Measurements from ENCODE around the gene MCFD2. TPM values are rescaled to one million over a fixed set of nuclear protein-coding genes. Genes with fewer than 3 reads are reported as not detected.
A peak's percentile ranks its signal among the peaks of the same experiment; 100 is the strongest.
"Not testable (repeated sequence)": the region's sequence is repeated elsewhere in the genome, so short reads cannot be mapped to it uniquely, and the experiment has no call there.

MCFD2 gene
- total and polyA plus RNA-seq, 4 experiments from 2014 or later = 25.1 to 43.8 (median 34.2) TPM

DNA sequence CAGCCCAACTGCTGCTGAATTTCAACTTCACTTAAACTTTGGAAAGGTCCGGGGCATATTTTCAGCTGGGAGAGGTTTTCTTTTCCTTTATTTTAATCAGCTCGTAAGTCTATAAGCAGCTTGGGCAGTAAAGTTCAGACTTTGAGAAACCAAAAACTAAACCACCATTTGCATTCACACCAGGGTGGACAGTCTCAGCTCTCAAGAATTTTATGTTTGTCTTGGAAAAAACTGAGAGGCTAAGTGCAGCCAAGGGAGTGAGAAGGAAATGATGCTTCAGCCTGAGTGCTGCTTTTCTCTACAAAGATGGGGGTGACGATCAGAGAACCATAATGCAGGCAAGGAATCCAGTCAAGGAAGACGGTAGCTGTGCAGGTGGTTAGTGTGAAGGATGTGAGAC, 30.2 kb downstream of the MCFD2 start:
- CTCF ChIA-PET (ENCODE audit: partially characterized antibody) = interaction anchor here (1.1 to 1.2 kb wide), 2 partner anchors 22 to 34 kb away, joined by 3 to 4 read pairs; no protein-coding TSS in a partner anchor

DNA sequence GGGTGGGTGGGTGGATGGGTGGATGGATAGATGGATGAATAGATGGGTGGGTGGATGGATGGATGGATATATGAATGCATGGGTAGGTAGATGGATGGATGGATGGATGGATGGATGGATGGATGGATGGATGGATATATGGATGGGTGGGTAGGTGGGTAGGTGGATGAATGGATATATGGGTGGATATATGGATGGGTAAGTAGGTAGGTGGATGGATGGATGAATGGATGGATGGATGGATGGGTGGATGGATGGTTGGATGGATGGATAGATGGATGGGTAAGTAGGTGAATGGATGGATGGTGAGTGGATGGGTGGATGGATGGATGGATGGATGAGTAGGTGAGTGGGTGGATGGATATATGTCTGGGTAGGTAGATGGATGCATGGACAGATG, 36.1 kb downstream of the MCFD2 start:
- POLR2A ChIA-PET (ENCODE audit: partially characterized antibody) = no interaction called here
- Histone ChIP-seq H3K9me3 (ENCODE audit: control insufficient read depth in 1 of 2, low read length in 2 of 2) (no peaks in the 10 kb centered on the region), H3K27me3 (ENCODE audit: insufficient read depth, low read length) (no peaks in the 10 kb centered on the region), H3K4me3 (ENCODE audit: low read length in 2 of 2) (no peak overlapping the region), H3K27ac (ENCODE audit: low read depth, low read length) (no peak overlapping the region), H3K36me3 (ENCODE audit: insufficient read depth, low read length) (no peaks in the 10 kb centered on the region), H3K4me1 (ENCODE audit: insufficient read depth, low read length) (no peaks in the 10 kb centered on the region)
- Mint-ChIP-seq H3K27me3 (peaks cover 4% of the 10 kb centered on the region in 2 donors), H3K4me1 (no peaks in the 10 kb centered on the region), H3K27ac (no peak overlapping the region), H3K4me3 (no peak overlapping the region), H3K9me3 (no peaks in the 10 kb centered on the region), H3K36me3 (no peaks in the 10 kb centered on the region)
- intact Hi-C loops (cut with micrococcal nuclease) = no loop called here
- CTCF ChIA-PET (ENCODE audit: partially characterized antibody) = no interaction called here
- no peak for DNase-seq

More for the DNA sequence above, 30.2 kb downstream of the MCFD2 start:
- no peaks in the 10 kb centered on the region for H3K9me3 ChIP-seq (ENCODE audit: control insufficient read depth in 1 of 2, low read length in 2 of 2)
- intact Hi-C loops (cut with micrococcal nuclease) = loop anchor here (5.0 kb wide), 1 partner anchor 233 kb away; no protein-coding TSS in a partner anchor
- H3K27ac ChIP-seq (ENCODE audit: low read depth, low read length) = no peak overlapping the region
- no peak overlapping the region for H3K4me3 ChIP-seq (ENCODE audit: low read length in 2 of 2)
- POLR2A ChIA-PET (ENCODE audit: partially characterized antibody) = no interaction called here
- Mint-ChIP-seq H3K9me3 (no peaks in the 10 kb centered on the region), H3K4me1 (no peaks in the 10 kb centered on the region), H3K27ac (no peak overlapping the region), H3K27me3 (peaks cover 4 to 7% of the 10 kb centered on the region in 2 donors), H3K4me3 (no peak overlapping the region), H3K36me3 (no peaks in the 10 kb centered on the region)
- H3K36me3 ChIP-seq (ENCODE audit: insufficient read depth, low read length) = no peaks in the 10 kb centered on the region
- H3K27me3 ChIP-seq (ENCODE audit: insufficient read depth, low read length) = no peaks in the 10 kb centered on the region
- no peaks in the 10 kb centered on the region for H3K4me1 ChIP-seq (ENCODE audit: insufficient read depth, low read length)
- no peak for DNase-seq

DNA sequence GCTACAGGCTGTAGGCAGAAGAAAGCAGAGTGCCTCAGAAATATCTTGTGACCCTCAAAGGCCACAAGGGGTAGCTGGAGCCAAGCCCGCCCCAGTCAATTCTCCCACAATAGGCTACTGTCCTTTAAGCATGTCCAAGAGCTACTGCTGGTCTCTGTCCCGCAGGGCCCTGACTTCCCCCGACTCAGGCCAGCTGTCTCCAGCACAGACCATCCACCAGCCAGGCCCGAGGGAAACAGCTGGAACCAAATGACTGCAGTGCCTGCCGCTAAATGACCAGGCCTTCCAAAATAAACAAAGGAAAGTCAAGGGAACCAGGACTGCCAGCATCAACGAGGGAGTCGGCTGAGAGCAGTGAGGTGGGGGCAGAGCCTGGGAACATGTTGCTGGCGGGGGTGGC, 36.7 kb downstream of the MCFD2 start:
- Histone ChIP-seq H3K9me3 (ENCODE audit: control insufficient read depth in 1 of 2, low read length in 2 of 2) (no peaks in the 10 kb centered on the region), H3K4me3 (ENCODE audit: low read length in 2 of 2) (no peak overlapping the region), H3K27ac (ENCODE audit: low read depth, low read length) (no peak overlapping the region), H3K4me1 (ENCODE audit: insufficient read depth, low read length) (no peaks in the 10 kb centered on the region), H3K27me3 (ENCODE audit: insufficient read depth, low read length) (no peaks in the 10 kb centered on the region), H3K36me3 (ENCODE audit: insufficient read depth, low read length) (no peaks in the 10 kb centered on the region)
- H3K4me1 Mint-ChIP-seq = no peaks in the 10 kb centered on the region
- ChIA-PET CTCF (ENCODE audit: partially characterized antibody) (no interaction called here), POLR2A (ENCODE audit: partially characterized antibody) (no interaction called here)
- no peaks in the 10 kb centered on the region for H3K9me3 Mint-ChIP-seq
- no peaks in the 10 kb centered on the region for H3K36me3 Mint-ChIP-seq
- no peak overlapping the region for H3K4me3 Mint-ChIP-seq
- peaks cover 0 to 6% of the 10 kb centered on the region in 2 donors for H3K27me3 Mint-ChIP-seq
- DNase-seq = no peak
- H3K27ac Mint-ChIP-seq = no peak overlapping the region
- intact Hi-C loops (cut with micrococcal nuclease) = no loop called here

DNA sequence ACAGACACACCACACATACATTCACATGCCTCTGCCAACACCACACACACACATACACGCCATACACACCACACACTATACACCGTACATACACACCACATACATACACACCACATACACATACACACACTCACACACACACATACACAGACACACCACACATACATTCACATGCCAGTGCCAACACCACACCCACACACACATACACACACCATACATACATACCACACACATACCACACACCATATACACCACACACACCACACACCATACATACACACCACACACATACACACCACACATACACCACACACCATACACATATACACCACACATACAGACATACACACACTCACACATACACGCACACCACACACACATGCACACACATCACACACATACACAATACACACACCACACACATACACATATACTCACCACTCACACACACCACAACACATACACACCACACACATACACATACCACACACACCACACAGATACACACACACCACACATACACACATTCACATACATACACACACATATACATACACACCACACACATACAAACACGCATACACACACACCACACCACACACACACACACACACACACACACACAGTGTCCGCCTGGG, 37.2 kb downstream of the MCFD2 start:
- intact Hi-C loops (cut with micrococcal nuclease) = no loop called here
- no peaks in the 10 kb centered on the region for H3K36me3 Mint-ChIP-seq
- POLR2A ChIA-PET (ENCODE audit: partially characterized antibody) = no interaction called here

DNA sequence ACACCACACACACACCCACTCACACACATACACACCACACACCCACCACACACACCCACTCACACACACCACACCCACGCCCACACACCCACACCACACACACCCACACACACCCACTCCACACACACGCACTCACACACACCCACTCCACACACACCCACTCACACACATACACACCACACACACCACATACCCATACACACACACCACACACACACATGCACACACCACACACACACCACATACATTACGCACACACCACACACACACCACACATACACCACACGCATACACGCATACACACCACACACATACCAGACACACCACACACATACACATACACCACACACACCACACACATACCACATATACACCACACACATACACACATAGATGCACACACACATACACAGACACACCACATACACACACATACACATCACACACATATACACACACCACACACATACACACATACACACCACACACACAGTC, 37.9 kb downstream of the MCFD2 start:
- Mint-ChIP-seq H3K4me1 (no peaks in the 10 kb centered on the region), H3K9me3 (no peaks in the 10 kb centered on the region), H3K27ac (no peak overlapping the region), H3K36me3 (no peaks in the 10 kb centered on the region), H3K27me3 (peaks cover 1 to 5% of the 10 kb centered on the region in 2 donors), H3K4me3 (no peak overlapping the region)
- Histone ChIP-seq H3K27ac (ENCODE audit: low read depth, low read length) (no peak overlapping the region), H3K4me1 (ENCODE audit: insufficient read depth, low read length) (no peaks in the 10 kb centered on the region), H3K36me3 (ENCODE audit: insufficient read depth, low read length) (no peaks in the 10 kb centered on the region), H3K27me3 (ENCODE audit: insufficient read depth, low read length) (no peaks in the 10 kb centered on the region), H3K9me3 (ENCODE audit: control insufficient read depth in 1 of 2, low read length in 2 of 2) (no peaks in the 10 kb centered on the region), H3K4me3 (ENCODE audit: low read length in 2 of 2) (no peak overlapping the region)
- intact Hi-C loops (cut with micrococcal nuclease) = no loop called here
- ChIA-PET POLR2A (ENCODE audit: partially characterized antibody) (no interaction called here), CTCF (ENCODE audit: partially characterized antibody) (no interaction called here)
- DNase-seq = no peak

More for the DNA sequence above, 37.2 kb downstream of the MCFD2 start:
- Histone ChIP-seq H3K4me1 (ENCODE audit: insufficient read depth, low read length) (no peaks in the 10 kb centered on the region), H3K36me3 (ENCODE audit: insufficient read depth, low read length) (no peaks in the 10 kb centered on the region), H3K9me3 (ENCODE audit: control insufficient read depth in 1 of 2, low read length in 2 of 2) (no peaks in the 10 kb centered on the region), H3K27me3 (ENCODE audit: insufficient read depth, low read length) (no peaks in the 10 kb centered on the region), H3K4me3 (ENCODE audit: low read length in 2 of 2) (no peak overlapping the region), H3K27ac (ENCODE audit: low read depth, low read length) (no peak overlapping the region)
- no peak for DNase-seq
- no peaks in the 10 kb centered on the region for H3K4me1 Mint-ChIP-seq
- CTCF ChIA-PET (ENCODE audit: partially characterized antibody) = no interaction called here
- H3K27me3 Mint-ChIP-seq = peaks cover under 1 to 6% of the 10 kb centered on the region in 2 donors
- no peak overlapping the region for H3K27ac Mint-ChIP-seq
- H3K4me3 Mint-ChIP-seq = no peak overlapping the region
- H3K9me3 Mint-ChIP-seq = no peaks in the 10 kb centered on the region

DNA sequence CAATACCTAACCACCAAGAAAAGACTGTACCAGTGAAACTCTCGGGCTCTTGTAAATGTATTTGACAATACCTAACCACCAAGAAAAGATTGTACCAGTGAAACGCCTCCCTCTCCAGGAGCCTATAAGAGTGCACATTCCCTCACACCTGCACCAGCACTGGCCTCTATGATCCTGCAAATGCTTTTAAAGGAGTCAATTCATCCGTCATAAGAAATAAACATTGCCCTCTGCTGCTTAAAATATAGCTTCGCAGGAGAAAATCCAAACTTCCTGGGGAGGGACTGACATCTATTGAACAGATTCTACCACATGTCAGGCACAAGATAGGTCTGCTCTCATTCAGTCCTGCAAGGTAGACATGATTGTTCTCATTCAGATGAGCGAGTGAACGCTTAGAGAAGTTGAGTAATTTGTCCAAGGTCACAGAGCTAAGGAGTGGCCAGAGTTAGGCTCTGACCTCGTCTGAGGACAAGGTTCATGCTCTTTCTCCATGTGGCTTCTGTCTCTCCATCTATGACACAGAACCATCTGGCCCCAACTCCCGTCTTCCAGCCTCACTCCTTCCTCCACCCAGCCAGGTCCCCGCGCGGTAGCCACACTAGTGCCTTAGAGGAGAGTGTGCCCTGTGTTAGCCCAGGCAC, 38.7 kb downstream of the MCFD2 start:
- Mint-ChIP-seq H3K27me3 (peaks cover 1 to 5% of the 10 kb centered on the region in 2 donors), H3K36me3 (no peaks in the 10 kb centered on the region), H3K4me3 (no peak overlapping the region), H3K27ac (no peak overlapping the region), H3K4me1 (no peaks in the 10 kb centered on the region), H3K9me3 (no peaks in the 10 kb centered on the region)
- Histone ChIP-seq H3K4me3 (ENCODE audit: low read length in 2 of 2) (no peak overlapping the region), H3K27ac (ENCODE audit: low read depth, low read length) (no peak overlapping the region), H3K9me3 (ENCODE audit: control insufficient read depth in 1 of 2, low read length in 2 of 2) (no peaks in the 10 kb centered on the region), H3K4me1 (ENCODE audit: insufficient read depth, low read length) (no peaks in the 10 kb centered on the region), H3K36me3 (ENCODE audit: insufficient read depth, low read length) (no peaks in the 10 kb centered on the region), H3K27me3 (ENCODE audit: insufficient read depth, low read length) (no peaks in the 10 kb centered on the region)
- peak in 2 of 5 donors; percentile 14 to 16 for DNase-seq
- POLR2A ChIA-PET (ENCODE audit: partially characterized antibody) = no interaction called here
- intact Hi-C loops (cut with micrococcal nuclease) = no loop called here
- CTCF ChIA-PET (ENCODE audit: partially characterized antibody) = no interaction called here

DNA sequence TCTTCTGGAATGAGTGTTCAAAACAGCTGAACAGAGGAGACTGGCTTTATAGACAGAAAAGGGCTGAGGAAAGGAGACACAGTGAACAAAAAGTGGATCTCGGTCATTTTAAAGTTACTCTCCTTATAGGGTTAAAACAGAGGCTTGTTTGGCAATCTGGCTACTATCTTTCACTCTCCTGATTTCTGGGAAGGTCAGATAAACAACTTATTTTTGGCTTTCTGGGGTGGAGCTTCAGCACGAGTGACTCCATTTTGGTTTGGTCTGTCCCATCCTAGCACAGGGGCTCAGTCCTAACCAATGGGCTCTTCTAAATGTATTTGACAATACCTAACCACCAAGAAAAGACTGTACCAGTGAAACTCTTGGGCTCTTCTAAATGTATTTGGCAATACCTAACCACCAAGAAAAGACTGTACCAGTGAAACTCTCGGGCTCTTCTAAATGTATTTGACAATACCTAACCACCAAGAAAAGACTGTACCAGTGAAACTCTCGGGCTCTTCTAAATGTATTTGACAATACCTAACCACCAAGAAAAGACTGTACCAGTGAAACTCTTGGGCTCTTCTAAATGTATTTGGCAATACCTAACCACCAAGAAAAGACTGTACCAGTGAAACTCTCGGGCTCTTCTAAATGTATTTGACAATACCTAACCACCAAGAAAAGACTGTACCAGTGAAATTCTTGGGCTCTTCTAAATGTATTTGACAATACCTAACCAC, 39.5 kb downstream of the MCFD2 start:
- H3K4me1 Mint-ChIP-seq; H3K9me3 ChIP-seq (ENCODE audit: control insufficient read depth in 1 of 2, low read length in 2 of 2); H3K4me1 ChIP-seq (ENCODE audit: insufficient read depth, low read length); H3K27me3 ChIP-seq (ENCODE audit: insufficient read depth, low read length); intact Hi-C loops (cut with micrococcal nuclease); H3K27ac Mint-ChIP-seq; H3K4me3 Mint-ChIP-seq; H3K4me3 ChIP-seq (ENCODE audit: low read length in 2 of 2); H3K27ac ChIP-seq (ENCODE audit: low read depth, low read length); H3K9me3 Mint-ChIP-seq; POLR2A ChIA-PET (ENCODE audit: partially characterized antibody); H3K36me3 ChIP-seq (ENCODE audit: insufficient read depth, low read length); DNase-seq; CTCF ChIA-PET (ENCODE audit: partially characterized antibody); H3K27me3 Mint-ChIP-seq; H3K36me3 Mint-ChIP-seq: not testable (repeated sequence)

All from CD4-positive, alpha-beta memory T cell (primary cell).